ENCODE measurements around the gene CES5A.
"Not testable (repeated sequence)": the region's sequence is repeated elsewhere in the genome, so short reads cannot be mapped to it uniquely, and the experiment has no call there.

The CES5A gene, protein sequence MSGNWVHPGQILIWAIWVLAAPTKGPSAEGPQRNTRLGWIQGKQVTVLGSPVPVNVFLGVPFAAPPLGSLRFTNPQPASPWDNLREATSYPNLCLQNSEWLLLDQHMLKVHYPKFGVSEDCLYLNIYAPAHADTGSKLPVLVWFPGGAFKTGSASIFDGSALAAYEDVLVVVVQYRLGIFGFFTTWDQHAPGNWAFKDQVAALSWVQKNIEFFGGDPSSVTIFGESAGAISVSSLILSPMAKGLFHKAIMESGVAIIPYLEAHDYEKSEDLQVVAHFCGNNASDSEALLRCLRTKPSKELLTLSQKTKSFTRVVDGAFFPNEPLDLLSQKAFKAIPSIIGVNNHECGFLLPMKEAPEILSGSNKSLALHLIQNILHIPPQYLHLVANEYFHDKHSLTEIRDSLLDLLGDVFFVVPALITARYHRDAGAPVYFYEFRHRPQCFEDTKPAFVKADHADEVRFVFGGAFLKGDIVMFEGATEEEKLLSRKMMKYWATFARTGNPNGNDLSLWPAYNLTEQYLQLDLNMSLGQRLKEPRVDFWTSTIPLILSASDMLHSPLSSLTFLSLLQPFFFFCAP

DNA sequence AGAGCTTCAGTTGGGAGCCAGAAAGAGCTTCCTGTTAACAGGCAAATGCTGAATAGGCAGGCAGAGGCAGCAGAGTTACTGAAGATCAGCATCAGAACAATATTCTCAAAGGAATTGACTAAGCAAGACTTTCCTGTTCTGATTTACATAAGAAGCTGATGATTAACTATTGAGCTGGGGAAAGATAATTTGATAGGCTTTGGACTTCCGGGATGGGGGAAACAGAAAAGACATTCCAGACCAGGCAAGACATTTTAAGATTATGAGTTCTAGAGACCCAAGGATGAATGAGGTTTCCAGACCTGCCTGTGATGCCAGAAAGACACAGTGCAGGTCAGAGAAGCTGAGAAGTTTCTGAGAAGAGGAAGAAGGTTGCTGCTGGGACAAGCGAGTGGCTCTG is at the start of gene CES5A:
Gene CES5A, minus strand, starts transcription at position 101 of the 400 bp plus-strand sequence. CDS start 152 bp downstream, outside the sequence.
- no peak for DNase-seq

DNA sequence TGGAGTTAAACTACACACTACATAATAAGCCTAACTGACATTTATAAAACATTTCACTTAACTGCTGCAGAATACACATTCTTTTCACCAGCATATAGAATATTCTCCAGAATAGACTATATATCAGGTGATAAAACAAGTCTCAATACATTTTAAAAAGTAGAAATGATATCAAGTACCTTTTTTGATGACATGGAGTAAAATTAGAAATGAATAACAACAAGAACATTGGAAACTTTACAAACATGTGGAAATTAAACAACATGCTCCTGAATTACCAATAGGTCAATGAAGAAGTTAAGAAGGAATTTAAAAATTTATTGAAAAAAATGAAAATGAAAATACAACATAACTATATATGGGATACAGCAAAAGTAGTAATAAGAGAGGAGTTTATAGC is 47.5 kb upstream of the CES5A start:
- no peak for DNase-seq

DNA sequence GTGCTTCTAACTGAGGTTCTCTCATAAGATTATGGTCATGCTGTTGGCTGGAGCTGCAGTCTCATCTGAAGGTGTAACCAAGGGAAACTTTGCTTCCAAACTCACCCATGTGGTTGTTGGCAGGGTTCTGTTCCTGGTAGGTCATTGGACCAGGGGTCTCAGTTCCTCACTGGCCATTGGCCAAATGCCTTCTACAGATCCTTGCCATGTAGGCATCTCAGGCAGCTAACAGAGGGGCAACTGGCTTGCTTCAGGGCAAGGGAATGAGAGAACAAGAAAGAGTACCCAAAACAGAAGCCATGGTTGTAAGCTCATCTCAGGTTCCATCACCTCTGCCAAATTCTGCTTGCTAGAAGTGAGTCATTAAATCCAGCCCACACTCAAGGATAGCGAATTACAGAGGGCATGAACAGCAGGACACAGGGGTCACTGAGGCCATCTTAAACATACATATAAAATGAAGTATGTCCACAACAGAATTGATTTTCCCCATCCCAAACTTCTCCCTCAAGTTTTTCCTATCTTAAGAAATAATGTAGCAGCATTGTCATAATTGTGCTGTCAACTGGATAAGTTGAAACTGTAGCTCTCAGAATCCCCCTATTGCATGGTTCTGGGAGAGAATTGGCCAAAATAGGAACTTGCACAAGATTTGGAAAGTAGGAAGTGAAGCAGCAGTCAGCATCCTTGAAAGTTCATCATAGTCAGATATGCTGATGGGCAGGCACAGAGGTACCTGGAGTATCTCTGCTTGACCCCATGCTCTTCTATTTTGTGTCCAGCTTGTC is 42.4 kb upstream of the CES5A start:
- DNase-seq = no peak

DNA sequence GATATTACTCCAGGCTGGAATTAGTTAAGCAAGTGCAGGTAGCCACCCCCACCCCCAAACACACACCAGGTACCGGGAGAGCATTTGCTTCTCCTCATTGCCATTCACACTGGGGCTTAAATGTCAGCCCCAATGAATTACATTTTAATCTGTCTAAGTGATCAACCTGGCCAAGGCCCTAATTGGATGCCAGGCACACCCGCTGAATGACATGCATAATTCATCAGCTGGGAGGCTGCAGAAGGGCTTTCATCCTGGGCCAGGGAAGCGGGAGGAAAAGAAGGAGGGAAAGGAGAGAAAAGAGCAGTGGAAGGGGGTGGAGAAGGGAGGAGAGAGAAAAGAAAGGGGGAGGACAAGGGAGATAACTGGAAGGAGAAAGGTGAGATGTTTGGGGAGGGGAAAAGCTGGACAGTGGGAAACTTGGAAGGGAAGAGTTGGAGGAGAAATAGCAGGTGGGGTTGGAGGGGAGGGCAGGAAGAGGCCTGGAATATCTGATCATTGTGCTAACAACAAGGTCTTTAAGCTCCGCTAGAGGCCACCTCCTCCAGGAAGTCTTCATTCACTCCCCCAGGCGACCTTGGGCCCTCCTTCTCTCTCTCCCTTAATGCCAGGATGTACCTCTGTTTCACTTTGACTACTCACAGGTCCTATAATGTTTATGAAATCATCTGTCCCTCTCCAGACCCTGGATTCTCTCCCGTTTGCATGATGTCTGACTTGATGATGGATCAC is 40.1 kb upstream of the CES5A start:
- peak; percentile 24 for DNase-seq

DNA sequence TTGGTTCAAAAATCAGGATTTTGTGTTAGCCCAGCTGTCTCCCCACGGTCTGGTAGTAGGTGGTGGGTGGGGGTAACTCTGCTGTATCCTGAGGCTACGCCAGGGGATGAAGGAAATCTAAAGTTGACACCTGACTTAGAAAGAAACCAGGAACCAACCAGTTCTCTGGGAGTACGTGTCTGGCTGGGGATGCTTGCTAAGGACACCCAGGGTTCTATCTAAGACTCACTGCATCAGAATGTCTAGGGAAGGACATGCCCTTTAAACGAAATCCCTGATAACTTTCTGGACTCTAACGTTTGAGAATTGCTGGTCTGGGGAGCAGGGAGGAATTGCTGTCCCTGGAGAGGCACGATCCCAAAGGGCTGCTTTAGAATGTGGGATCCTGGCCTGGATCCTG is 39.2 kb upstream of the CES5A start:
- no peak for DNase-seq

DNA sequence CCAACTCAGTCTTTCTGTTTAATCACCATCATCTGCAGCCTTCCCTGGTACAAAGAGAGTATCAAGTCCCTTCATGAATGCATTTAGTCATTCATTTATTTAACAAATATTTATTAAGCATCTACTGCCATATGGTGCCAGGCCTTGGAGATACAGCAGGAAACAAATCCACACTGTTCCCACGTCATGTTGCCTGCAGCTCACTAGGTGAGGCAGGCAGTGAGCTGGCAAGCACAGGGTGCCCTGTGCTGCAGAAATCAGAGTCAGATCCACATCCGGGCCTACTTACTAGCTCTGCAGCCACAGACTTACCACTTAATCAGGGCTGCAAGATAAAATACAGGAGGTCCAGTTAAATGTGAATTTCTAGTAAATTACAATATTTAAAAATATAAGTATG is 38.5 kb upstream of the CES5A start:
- no peak for DNase-seq

DNA sequence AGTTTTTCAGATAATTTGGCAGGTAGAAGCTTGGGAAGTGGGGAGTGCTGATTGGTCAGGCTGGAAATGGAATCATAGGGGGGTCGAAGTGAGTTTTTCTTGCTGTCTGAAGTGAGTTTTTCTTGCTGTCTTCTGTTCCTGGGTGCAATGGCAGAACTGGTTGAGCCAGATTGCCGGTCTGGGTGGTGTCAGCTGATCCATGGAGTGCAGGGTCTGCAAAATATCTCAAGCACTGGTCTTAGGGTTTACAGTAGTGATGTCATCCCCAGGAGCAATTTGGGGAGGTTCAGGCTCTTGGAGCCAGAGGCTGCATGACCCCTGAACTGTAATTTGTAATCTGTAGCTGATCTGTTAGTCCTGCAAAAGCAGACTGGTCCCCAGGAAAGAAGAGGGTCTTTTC is 37.9 kb upstream of the CES5A start:
- DNase-seq = not testable (repeated sequence)

DNA sequence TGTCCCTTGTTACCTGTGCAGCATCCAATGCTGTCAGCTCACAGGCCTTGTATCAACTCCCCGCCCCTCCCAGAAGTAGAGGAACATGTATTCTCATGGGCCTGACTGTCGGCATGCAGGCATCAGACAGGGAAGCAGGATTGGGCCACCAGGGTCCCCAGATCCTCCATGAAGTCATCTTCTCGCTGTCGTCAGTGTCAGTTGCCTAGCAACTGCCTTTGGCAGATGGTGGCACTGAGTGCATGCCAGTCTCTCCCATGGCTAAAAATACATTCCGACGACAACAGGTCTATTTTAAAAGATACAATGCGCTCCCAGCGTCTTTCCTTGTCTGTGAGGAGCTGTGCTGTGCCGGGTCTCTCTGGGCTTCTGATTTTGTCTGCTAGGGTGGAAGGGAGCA is 36.8 kb upstream of the CES5A start:
- DNase-seq = peak; percentile 35

DNA sequence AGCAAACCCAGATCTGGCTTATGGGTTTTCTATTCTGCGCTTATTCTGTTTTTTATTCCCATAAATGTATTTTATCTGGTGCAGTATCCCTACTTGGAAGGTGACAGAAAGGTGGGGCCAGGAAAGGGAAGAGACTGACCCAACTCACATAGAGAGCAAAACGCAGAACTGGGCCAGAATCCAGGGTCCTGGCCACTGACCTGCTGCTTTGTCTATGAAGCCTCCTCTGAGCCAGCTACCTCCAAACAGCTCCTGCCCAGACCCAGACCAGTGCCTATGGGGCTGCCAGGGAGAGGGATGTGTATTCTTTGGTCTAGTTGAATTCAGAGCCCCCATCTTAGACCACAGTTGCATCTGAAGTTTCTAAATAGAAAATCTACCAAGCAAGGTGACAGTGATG is 36.4 kb upstream of the CES5A start:
- DNase-seq = no peak

DNA sequence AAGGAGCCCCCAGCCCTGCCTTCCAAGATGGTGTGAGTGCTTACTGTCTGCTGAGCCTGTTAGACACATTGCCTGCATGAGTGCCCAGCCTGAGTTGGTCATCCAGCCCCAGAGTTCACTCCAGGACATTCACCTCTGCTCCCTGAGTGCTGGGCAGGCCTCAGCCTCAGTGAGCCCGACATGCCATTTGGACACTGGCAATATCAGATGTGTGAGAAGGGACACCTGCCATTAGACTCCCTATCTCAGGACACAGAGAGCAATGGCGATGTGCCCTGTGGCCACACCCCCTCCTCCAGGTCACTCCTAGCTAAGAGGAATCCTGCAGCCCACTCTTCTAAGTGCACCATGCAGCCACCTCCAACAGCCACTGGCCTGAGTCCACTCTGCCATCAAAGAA is 34.7 kb upstream of the CES5A start:
- no peak for DNase-seq

DNA sequence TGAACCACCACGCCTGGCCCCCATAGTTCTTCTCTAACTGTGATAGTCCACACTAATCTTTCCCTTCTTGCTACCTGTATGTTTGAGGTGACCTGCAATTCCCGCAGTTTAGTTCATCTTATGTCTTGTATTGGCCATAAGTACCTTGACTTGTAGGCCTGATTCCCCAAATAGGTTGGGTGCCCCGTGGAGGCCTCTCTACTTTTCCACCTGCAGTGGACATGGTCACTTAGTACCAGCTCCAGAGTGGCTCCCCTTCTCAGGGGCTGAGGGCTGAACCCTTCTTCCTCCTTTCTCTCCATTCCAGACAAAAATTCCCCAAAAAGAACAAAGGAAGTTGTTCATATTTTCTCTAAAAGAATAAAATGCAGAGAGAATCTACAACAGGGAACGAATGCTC is 33.5 kb upstream of the CES5A start:
- DNase-seq = no peak

DNA sequence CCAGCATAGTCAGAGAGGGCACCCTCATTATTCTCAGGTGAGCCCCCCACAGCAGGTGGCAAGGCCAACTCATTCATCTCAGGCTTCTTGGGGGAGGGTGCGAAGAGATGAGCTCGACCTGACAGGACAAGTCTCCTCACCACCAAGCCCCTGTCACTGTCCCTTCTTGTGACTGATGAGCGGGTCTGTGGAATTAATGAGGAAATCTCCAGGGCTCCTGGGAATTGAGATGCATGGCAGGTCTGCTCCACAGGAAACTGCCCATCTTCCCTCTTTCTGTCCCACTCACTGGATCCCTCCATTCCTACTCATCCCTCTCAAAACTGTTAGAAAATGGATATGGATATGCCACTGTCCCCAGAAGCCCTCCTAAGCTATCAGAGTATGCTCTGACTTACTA is 32.5 kb upstream of the CES5A start:
- DNase-seq = no peak

DNA sequence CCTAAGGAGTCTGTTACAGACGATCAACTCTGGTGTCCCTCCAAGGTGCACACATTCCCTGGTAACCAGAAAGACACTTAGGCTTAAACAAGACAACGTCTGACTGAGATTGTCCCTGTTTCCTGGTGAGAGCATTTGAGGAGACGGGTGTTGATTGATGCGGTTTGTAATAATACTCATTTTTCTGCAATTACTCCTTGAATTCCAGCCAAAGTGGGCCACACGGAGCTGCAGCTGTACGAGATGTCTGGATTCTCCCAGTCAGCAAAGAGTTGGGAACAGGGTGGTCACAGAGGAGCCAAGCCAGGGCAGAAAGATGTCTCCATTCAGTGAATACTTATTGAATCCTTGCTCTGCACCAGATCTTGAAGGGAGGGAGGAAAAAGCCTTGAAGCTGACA is 30.9 kb upstream of the CES5A start:
- DNase-seq = no peak

DNA sequence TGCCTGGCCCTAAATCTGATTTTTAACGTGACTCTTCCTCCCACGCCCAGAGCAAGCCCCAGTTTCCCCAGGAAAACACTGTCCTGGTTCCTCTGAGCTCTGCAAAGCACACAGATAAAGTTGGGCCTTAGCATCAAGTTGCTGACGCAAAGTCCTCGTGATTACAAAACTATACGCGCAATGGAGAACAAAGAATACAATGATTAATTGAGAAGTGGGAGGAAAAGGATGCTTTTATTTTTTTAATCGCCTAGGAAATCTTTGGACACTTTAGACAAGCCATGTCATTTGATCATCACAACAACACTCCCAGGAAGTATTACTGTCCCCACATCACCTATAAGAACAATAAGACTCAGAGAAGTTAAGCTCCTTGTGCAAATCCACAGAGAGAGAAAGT is 30.5 kb upstream of the CES5A start:
- no peak for DNase-seq

DNA sequence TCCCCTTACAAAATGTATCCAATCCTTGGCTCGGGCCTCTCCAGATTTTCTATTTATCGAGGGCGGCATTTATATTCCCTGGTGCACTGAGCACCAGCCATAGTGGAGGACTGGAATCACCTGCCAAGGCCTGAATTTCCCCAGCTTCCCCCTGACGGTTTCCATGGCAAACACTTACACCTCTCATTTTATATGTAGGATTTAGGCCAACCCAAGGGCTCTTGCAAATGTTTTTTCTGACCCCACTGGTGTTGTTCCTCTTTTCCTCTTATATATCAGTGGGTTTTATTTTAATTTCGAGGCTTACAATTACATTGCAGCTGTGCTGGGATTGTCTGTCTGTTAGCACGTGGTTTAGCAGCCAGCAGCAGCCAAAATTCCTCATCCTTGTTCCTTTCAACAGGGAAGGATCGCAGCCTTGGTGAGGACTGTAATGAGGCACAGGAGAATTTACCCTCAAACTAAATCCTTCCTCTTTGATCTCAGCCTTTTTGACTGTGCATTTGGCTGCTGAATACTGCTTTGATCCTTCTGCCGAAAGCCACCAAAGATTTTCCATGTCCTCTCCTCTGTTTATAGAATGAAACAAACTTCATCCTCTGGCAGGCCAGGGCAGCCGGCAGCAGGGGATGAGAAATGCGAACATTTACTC is 26.5 kb upstream of the CES5A start:
- DNase-seq = peak; percentile 19

DNA sequence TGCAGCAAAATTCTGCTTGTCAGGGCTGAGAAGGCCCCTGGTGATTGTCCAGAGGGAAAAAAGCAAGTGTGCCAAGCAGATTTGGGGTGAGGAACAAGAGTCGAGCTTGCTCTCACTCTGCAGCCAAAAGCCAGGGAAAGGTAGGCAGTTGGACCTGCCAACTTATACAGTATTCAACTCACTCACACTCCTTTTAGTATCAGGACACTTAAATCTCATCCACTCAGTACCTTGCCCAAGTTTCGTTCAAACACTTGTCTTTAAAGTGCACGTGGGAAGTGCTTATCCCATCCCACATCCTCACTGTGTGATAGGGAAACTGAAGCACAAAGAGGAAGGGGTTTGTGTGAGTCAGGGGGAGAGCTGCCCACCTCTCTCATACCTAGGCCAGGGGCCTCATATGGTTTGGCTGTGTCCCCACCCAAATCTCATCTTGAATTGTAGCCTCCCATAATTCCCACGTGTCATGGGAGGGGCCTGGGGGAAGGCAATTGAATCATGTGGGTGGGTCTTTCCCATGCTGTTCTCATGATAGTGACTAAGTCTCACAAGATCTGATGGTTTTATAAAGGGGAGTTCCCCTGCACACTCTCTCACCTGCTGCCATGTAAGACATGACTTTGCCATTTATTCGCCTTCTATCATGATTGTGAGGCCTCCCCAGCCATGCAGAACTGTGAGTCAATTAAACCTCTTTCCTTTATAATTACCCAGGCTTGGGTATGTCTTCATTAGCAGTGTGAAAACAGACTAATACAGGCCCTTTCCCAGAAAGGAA is 25.6 kb upstream of the CES5A start:
- no peak for DNase-seq

DNA sequence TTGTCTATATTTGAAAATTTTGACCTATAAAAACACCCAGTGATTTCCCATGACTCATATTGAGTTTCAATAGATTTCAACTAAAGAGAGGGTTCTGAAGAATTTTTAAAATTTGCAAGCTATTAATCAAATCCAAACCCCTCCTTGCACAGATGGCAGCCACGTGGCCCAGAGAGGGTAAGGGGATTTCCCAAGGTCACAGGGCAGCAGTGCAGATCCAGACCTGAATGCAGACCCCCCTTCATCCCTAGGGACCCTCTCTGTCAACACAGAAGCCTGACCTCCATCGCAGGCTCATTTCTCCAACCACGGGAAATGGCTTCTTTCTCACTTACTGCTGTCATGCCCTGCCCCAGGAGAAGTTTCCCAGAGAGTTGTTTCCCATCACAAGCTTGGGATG is 24.7 kb upstream of the CES5A start:
- no peak for DNase-seq

DNA sequence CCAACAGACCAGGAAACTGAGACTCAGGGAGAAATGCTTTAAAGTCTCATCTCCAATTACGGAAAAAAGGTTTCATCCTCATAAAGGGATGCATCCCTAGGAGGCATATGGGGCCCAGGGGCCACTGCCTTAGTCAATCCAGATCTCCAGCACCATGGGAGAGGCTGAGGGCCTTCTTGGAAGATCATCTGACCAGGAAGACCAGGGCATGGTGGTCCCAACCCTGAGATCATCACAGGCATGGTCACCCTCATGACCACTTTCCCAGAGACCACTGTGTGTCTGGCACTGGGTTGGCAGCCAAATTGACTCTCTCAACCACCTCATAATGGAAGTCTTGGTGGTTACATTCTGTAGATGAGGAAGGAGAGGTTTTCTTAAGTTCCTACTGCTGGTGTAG is 23.4 kb upstream of the CES5A start:
- no peak for DNase-seq

DNA sequence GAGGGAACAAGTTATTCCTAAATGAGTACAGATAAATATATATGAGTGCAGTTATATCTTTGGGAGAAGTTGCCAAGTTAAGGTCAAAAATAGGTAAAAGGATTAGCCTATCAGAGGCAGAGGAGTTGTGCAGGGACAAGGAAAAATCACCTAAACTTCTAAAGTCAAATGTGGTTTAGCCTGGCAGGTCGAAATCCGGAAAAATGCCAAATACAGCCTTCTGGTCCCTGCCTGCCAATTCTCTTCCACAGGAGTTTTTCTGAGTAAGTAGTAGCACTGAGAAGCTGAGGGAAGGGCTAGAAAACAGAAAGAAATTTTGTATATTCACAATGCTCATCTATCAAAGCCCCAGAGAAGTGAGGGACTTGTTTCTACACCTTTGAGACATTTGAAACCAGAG is 17.6 kb upstream of the CES5A start:
- DNase-seq = no peak

DNA sequence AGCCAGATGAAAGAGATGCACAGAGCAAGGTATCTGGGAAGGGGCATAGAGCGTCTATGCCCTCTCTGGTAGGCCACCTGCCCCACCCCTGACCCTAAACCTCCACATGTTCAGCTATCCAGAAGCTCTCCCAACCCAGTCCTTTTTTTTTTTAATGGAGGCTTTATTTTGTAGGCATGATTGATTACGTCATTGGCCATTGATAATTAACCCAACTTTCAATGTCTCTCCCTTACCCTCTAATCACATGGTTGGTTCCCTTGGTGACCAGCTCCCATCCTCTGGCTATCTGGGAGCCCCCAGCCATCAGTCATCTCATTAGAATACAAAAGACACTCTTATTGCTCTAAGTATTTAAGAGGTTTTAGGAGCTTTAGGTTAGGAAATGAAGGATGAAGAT is 14.3 kb upstream of the CES5A start:
- no peak for DNase-seq

DNA sequence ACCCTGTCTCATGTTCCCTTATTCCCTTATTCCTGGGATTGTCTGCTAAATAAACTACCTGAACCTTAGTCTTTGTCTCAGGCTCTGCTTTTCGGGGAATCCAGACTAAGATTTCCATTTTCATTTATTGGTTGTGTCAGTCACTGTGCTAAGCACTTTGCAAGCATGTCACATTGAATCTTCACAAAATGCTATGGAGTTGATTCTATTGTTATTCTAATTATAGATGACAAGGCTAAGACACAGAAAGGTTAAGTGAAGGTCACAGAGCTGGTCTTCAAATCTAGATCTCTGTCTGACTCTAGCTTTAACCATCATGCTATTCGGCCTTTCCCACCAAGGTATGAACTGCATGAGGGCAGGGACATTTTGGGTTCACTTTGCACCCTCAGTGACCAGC is 13.4 kb upstream of the CES5A start:
- peak; percentile 83 for DNase-seq

DNA sequence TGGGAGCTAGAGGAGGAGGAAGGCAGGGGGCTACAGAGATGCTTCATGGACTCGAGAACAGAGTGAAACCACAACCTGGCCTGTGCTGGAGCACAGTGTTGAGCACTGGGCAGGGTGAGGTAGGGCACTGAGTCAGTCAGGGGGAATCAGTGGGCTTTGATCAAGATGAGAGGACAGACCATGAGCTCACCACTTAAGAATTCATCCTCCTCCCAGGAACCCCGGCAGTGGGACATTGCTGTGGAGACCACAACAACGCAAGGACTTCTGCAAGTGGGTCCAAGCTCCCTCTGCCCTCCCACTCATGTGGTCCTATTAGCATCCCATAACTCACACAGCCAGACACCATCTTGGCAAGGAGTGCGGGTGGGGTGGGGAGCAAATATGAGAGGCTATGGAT is 1.7 kb upstream of the CES5A start:
- DNase-seq = no peak

Measured in eye (tissue), 1 donor.